OCI-M2 (cell line): ENCODE results near the gene ZBTB32.
"Not testable (repeated sequence)": the region's sequence is repeated elsewhere in the genome, so short reads cannot be mapped to it uniquely, and the experiment has no call there.

Experiments used
- DNase-seq: peaks from one replicate; lab custom pipeline; 2025; ENCODE audit not compliant: unreplicated experiment; lab: John Stamatoyannopoulos, UW

Gene ZBTB32

GRCh38 chr19:35720163-35720524 lies 15.8 kb downstream of the ZBTB32 start:
- DNase-seq: no peak

GRCh38 chr19:35720648-35721047 lies 16.3 kb downstream of the ZBTB32 start:
- no peak for DNase-seq

GRCh38 chr19:35721374-35721773 lies 17.0 kb downstream of the ZBTB32 start:
- DNase-seq: no peak

GRCh38 chr19:35722461-35722860 lies 18.1 kb downstream of the ZBTB32 start:
- no peak for DNase-seq

DNA sequence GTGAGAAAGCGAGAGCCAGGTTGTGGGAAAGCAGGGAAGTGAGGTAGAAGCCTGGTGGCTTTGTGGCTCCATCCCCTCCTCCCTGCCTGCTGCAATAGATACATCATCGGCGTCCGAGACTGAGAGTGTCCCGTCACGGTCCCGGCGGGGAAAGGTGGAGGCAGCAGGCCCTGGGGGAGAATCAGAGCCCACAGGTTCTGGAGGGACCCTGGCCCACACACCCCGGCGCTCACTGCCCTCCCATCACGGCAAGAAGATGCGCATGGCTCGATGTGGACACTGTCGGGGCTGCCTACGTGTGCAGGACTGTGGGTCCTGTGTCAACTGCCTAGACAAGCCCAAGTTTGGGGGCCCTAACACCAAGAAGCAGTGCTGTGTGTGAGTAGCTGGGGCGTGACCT lies 18.5 kb downstream of the ZBTB32 start:
- DNase-seq: no peak

GRCh38 chr19:35723671-35724070 lies 19.3 kb downstream of the ZBTB32 start:
- DNase-seq: no peak

GRCh38 chr19:35724132-35724531 lies 19.8 kb downstream of the ZBTB32 start:
- not testable (repeated sequence) for DNase-seq

GRCh38 chr19:35724560-35724959 lies 20.2 kb downstream of the ZBTB32 start:
- DNase-seq: no peak

GRCh38 chr19:35725216-35725861 lies 21.0 kb downstream of the ZBTB32 start:
- DNase-seq: no peak

DNA sequence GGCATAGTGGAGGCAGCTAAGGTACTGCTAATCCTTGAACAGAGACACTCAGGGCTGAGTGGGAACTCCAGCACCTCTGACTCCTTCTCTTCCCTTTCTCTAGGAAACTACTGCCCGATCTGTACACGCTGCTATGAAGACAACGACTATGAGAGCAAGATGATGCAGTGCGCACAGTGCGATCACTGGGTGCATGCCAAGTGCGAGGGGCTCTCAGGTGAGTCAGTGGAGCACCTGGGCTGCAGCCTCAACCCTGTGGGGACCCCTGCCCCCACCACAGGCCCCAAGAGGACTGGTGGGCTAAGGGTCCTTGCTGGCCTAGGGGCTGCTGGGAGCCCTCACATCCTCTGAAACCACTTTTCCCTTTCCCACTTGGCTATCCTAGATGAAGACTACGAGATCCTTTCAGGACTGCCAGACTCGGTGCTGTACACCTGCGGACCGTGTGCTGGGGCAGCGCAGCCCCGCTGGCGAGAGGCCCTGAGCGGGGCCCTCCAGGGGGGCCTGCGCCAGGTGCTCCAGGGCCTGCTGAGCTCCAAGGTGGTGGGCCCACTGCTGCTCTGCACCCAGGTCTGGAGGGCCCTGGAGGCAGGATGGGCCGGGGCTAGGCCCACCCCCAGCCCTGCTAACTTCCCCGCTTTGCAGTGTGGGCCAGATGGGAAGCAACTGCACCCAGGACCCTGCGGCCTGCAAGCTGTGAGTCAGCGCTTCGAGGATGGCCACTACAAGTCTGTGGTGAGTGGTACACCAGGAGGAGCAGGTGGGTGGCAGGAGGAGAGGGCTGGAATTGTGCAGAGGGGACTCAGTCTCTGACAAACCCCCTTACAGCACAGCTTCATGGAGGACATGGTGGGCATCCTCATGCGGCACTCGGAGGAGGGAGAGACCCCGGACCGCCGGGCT lies 22.9 kb downstream of the ZBTB32 start:
- DNase-seq: no peak

DNA sequence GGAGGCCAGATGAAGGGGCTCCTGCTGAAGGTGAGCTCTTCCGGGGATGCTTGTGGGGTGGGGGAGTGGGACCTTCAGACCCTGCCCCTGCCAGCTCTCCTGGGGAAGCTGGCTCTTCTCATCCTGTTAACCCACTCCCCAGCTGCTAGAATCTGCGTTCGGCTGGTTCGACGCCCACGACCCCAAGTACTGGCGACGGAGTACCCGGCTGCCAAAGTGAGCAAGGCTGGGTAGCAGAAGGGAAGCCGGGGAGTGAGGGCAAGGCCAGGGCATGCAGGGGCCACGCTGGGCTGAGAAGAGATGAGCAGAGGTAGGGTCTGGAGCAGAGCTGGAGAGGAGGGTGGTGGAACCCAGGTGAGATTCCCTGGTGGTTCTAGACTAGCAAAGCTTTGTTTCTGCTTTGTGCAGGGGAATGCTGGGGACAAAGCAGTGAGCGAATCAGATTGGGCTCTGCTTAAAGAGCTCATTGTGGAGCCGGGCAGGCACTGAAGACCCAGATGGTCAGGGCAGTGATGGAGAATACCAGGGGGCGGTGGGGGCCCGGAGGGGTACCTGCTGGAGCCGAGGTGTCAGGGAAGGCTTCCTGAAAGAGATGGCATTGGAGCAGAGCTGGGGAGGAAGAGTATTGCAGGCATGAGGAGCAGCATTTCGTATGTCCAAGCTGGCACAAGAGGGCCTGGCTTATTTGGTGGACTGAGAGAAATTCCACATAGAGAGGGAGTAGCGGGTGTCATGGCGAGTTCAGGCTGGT lies 23.8 kb downstream of the ZBTB32 start:
- no peak for DNase-seq

GRCh38 chr19:35729021-35729420 lies 24.7 kb downstream of the ZBTB32 start:
- no peak for DNase-seq

- DNase-seq: no peak
Measured at GRCh38 chr19:35729763-35730162, 25.4 kb downstream of the ZBTB32 start.

GRCh38 chr19:35730326-35730725 lies 26.0 kb downstream of the ZBTB32 start:
- no peak for DNase-seq

DNA sequence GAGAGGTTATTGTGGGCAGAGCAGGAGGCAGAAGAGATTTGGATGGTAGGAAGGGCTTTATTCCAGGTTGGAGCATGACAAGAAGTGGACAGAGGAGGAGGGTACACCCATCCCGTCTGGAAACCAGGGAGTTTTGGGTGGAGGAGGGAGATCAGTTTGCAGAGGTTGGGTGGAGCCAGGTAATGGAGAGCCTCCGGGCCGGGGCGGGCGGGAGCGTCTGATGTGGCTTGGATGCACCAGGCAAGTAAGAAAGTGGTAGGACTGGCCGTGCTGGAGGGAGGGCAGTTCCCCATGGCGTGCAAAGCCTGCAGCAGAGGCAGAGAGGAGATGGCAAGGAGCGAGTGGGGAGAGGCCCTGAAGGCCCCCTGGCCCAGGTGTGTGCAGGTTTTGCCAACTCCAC lies 27.0 kb downstream of the ZBTB32 start:
- no peak for DNase-seq

- DNase-seq: no peak
Measured at GRCh38 chr19:35731779-35732405, 27.5 kb downstream of the ZBTB32 start.

DNA sequence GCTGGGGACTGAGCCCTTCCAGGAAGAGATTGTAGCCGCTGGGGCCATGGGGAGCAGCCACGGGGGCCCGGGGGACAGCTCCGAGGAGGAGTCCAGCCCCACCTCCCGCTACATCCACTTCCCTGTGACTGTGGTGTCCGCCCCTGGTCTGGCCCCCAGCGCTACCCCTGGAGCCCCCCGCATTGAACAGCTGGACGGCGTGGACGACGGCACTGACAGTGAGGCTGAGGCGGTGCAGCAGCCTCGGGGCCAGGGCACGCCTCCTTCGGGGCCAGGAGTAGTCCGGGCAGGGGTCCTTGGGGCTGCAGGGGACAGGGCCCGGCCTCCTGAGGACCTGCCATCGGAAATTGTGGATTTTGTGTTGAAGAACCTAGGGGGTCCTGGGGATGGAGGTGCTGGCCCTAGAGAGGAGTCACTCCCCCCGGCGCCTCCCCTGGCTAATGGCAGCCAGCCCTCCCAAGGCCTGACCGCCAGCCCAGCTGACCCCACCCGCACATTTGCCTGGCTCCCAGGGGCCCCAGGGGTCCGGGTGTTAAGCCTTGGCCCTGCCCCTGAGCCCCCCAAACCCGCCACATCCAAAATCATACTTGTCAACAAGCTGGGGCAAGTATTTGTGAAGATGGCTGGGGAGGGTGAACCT lies 28.3 kb downstream of the ZBTB32 start:
- no peak for DNase-seq

DNA sequence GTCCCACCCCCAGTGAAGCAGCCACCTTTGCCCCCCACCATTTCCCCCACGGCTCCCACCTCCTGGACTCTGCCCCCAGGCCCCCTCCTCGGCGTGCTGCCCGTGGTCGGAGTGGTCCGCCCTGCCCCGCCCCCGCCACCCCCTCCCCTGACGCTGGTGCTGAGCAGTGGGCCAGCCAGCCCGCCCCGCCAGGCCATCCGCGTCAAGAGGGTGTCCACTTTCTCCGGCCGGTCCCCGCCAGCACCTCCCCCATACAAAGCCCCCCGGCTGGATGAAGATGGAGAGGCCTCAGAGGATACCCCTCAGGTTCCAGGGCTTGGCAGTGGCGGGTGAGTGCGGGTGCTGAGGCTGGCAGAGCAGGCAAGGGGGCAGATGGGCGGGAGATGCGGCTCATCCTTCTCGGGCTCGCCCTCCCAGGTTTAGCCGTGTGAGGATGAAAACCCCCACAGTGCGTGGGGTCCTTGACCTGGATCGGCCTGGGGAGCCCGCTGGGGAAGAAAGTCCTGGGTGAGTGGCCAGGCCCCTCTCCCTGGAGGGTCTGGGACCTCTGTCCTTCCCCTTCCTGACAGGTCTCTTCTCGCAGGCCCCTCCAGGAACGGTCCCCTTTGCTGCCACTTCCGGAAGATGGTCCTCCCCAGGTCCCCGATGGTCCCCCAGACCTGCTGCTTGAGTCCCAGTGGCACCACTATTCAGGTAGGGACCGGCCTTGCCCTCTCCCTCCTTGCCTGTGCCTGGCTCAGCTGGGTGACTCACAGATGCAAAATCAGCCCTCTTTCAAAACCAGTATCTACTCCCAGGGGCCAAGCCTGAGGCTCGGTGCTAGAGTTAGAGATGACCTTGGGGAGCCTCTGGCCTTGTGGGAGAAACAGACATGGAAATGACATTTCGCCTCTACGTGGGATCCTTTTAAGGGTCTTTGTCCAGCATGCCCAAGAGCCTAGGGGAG lies 29.1 kb downstream of the ZBTB32 start:
- no peak for DNase-seq

GRCh38 chr19:35734273-35734672 lies 29.9 kb downstream of the ZBTB32 start:
- no peak for DNase-seq

DNA sequence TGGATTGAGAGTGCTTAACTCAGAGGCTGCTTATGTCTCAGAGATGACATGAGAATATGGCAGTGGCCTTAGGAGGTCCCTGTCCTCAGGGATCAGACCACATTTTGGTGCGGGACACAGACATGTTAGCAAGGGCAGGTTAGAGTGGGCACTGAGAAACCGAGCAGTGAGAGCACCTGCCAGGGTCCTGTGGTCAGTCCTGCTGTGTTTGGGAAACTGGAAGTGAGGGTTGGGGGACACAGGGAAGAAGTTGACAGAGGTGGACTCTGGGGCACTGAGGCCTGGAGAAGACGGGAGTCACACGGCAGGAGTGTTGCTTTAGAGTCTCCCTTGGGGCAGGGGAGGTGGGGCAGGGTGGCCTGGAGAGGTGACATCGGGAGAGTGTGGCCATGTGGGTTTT lies 30.5 kb downstream of the ZBTB32 start:
- DNase-seq: no peak
